AML-193 (cell line): ENCODE results near the gene UTP15.

Source experiments
- DNase-seq, 2 experiments: peaks; one replicate each; lab custom pipeline; 2025; lab: John Stamatoyannopoulos, UW

The UTP15 gene

GRCh38 chr5:73623901-73624404 lies 58.4 kb downstream of the UTP15 start:
- DNase-seq, result no peak

- no peak for DNase-seq
These were observed 59.3 kb downstream of the UTP15 start for GRCh38 chr5:73624888-73625287.

- DNase-seq, result no peak
These were observed 59.9 kb downstream of the UTP15 start for GRCh38 chr5:73625372-73625943.

GRCh38 chr5:73625944-73626811 lies 60.6 kb downstream of the UTP15 start, which contains the start of gene ARHGEF28:
ARHGEF28 (plus strand) TSS chr5:73626196; CDS start chr5:73684852, 58,656 bp downstream.
- DNase-seq, result no peak

GRCh38 chr5:73626814-73627313 lies 61.3 kb downstream of the UTP15 start:
- no peak for DNase-seq

- no peak for DNase-seq
These were observed 63.9 kb downstream of the UTP15 start for GRCh38 chr5:73629456-73629855.

GRCh38 chr5:73630765-73631164 lies 65.2 kb downstream of the UTP15 start:
- no peak for DNase-seq

- DNase-seq, result no peak
These were observed 66.0 kb downstream of the UTP15 start for GRCh38 chr5:73631500-73631899.
